ENCODE results near the gene PTGIR. TPM values are rescaled to one million over a fixed set of nuclear protein-coding genes. Genes with fewer than 3 reads are reported as not detected.

PTGIR gene
- total RNA-seq: 0.05 and 0.21 TPM in 2 replicates

GRCh38 chr19:46624958-46625661 is at the start of gene PTGIR:
Gene PTGIR (minus strand): TSS chr19:46625089. CDS start chr19:46624225, 864 bp downstream.

GRCh38 chr19:46661020-46661731 is 36.3 kb upstream of the PTGIR start, which contains the start of gene DACT3:
Gene DACT3 (minus strand): TSS chr19:46661182. CDS start chr19:46661064, 118 bp downstream.

GRCh38 chr19:46635920-46636761 is 11.3 kb upstream of the PTGIR start, which contains the start of gene GNG8:
Gene GNG8 (minus strand): TSS chr19:46636202. CDS start chr19:46634682, 1,520 bp downstream.

GRCh38 chr19:46601318-46602224 is 23.3 kb downstream of the PTGIR start, which contains the start of gene CALM3:
Gene CALM3 (plus strand): TSS chr19:46601330. CDS start chr19:46601435, 105 bp downstream.

Other genes starting within 250 kb of the PTGIR start
- gene CCDC8, start 211.5 kb downstream of the PTGIR start, total RNA-seq: 30.8 and 39.1 TPM in 2 replicates
- not detected in 2 replicates for gene PNMA8C, start 196.2 kb downstream of the PTGIR start, total RNA-seq
- 1.1 and 1.6 TPM in 2 replicates for gene PNMA8A, start 153.5 kb downstream of the PTGIR start, total RNA-seq
- gene PNMA8B, start 129.2 kb downstream of the PTGIR start, total RNA-seq: 0.05 and 0.28 TPM in 2 replicates
- gene CALM3, start 23.8 kb downstream of the PTGIR start, total RNA-seq: 294 and 303 TPM in 2 replicates
- gene GNG8, start 11.1 kb upstream of the PTGIR start, total RNA-seq: not detected in 2 replicates
- not detected in 2 replicates for gene DACT3, start 36.1 kb upstream of the PTGIR start, total RNA-seq
- 27.9 and 39.0 TPM in 2 replicates for gene PRKD2, start 92.0 kb upstream of the PTGIR start, total RNA-seq
- 9.0 and 12.6 TPM in 2 replicates for gene FKRP, start 121.0 kb upstream of the PTGIR start, total RNA-seq
- 65.4 and 88.2 TPM in 2 replicates for gene STRN4, start 121.4 kb upstream of the PTGIR start, total RNA-seq
- gene SLC1A5, start 163.5 kb upstream of the PTGIR start, total RNA-seq: 155 and 199 TPM in 2 replicates
- 331 and 340 TPM in 2 replicates for gene AP2S1, start 225.8 kb upstream of the PTGIR start, total RNA-seq
- 21.7 and 28.5 TPM in 2 replicates for gene ARHGAP35, start 235.9 kb upstream of the PTGIR start, total RNA-seq